Embryonic facial prominence (tissue), 1 donor: Measurements from ENCODE around the gene RND1.
"Not testable (repeated sequence)": the region's sequence is repeated elsewhere in the genome, so short reads cannot be mapped to it uniquely, and the experiment has no call there.

ENCODE experiments used
- DNase-seq: peaks from one replicate; pipeline ENCODE4 v3.0.0-alpha.2; 2016; ENCODE audit errors: extremely low spot score

The RND1 gene

GRCh38 chr12:48868451-48868850 is 2.8 kb upstream of the RND1 start:
- no peak for DNase-seq

GRCh38 chr12:48866052-48866711 is 512 bp upstream of the RND1 start:
- DNase-seq, result no peak

DNA sequence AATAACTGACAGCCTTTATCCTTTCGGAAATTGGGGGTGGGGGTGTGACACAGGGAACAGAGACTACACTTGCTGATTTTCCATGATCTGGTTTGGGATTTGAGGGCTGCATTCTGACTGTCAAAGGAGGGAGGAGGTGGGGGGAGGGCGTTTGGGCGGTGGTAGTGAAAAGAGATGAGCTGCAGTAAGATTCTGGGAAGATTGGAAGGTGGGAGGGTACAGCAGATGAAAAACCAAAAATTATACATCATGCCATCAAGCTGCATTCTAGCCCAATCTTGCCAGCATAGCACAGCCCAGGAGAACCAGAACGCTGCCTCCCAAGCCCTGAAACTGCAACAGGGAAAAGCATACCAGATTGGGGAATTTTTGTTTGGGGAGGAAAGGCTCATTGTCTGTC is 2.4 kb downstream of the RND1 start:
- DNase-seq, result no peak

GRCh38 chr12:48862760-48863159 is 2.9 kb downstream of the RND1 start:
- no peak for DNase-seq

GRCh38 chr12:48861111-48861510 is 4.6 kb downstream of the RND1 start:
- no peak for DNase-seq

- not testable (repeated sequence) for DNase-seq
Measured at GRCh38 chr12:48860236-48860635, 5.4 kb downstream of the RND1 start.

- no peak for DNase-seq
Measured at GRCh38 chr12:48859607-48860006, 6.1 kb downstream of the RND1 start.

GRCh38 chr12:48858043-48858442 is 7.6 kb downstream of the RND1 start:
- DNase-seq, result no peak

DNA sequence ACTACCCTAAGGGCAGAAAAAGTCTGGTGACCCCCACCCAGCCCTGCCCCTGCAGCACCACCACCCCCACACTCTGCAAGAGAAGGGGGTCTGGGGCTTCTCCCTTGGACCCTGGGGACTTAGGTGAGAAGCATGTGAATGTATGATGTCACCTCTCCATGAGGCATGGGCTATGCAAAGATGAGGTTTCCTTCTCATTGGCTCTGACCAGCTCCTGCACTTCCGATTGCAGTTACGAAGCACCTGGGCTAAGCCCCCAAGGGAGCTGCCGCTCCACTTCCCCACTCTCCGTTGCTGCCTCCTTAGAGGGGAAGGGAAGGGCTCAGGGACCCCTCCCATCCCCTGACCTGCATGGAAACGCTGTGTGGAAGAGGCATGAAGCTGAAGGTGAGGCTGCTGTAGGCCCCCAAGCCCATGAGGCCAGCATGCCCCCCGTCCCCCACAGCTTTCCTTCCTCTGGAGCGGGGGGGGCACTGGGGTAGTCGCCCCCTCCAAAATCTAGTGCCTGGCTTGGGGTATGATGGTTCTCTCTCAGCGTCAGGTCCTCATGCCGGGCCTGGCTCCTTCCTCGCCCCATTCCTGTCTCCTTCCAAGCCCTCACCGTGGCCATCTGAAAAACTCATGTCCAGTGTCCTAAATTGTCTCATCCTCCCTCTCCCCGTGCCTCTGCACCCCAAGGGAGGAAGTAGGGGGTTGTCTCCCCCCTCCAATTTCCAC is 8.2 kb downstream of the RND1 start:
- DNase-seq, result no peak

- DNase-seq, result no peak
Measured at GRCh38 chr12:48856379-48856778, 9.3 kb downstream of the RND1 start.

DNA sequence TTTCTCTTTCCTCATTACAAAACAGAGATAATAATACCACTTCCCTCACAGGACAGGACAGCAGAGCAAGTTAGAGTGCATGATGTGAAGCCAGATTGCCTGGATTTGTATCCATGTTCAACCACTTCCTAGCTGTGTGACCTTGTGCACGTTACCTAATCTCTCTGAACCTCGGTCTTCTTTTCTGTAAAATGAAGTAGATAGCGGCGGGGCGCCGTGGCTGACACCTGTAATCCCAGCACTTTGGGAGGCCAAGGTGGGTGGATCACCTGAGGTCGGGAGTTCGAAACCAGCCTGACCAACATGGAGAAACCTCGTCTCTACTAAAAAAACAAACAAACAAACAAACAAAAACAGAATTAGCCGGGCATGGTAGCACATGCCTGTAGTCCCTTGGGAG is 10.7 kb downstream of the RND1 start:
- not testable (repeated sequence) for DNase-seq

- no peak for DNase-seq
Measured at GRCh38 chr12:48854488-48854887, 11.2 kb downstream of the RND1 start.

DNA sequence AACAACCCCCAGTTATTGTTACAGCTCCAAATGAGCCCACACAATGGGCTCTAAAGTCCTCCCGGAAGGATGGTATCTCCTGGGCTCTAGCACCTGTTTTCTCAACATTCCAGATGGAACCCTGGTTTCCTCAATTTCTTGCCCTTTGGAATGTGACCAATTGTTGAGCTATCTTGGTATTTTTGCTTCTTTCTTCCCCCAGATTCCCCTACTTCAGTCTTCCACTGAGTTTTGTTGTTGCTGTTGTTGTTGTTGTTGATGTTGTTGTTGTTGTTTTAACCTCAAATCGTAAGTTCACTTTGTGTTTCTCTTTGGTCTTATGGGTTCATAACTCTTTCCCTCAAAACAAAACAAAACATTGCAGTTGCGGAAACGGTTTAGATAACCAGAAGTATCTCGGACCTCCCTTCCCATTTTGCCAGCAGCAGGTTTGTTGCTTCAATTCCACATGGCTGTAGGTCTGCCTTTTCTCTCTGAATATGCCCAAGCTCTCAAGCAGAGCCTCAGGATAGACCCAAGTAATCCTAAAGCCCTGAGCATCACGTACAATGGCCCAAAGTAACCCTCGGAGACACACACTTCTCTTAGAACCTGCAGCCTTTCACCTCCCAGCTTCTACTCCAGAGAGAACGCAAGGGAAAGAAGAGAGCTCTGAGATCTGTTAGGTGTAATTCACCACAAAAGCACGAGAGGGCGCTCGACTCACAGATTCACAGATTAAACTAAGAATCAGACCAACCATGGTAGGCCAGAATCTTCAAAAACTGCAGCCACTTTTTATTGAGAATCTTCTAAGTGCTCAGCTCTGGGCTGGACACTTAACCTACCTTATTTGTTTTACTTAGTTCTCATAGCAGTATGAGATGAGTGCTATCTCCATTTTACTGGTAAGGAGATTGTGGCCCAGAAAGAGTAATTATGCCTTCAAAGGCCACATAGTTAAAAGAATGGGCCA is 12.7 kb downstream of the RND1 start:
- DNase-seq, result peak; percentile 66

GRCh38 chr12:48851883-48852733 is 13.6 kb downstream of the RND1 start, which contains the start of gene DDX23:
Gene DDX23 (minus strand): TSS chr12:48852163. CDS start chr12:48845782, 6,381 bp downstream.
- DNase-seq, result peak; percentile 96

DNA sequence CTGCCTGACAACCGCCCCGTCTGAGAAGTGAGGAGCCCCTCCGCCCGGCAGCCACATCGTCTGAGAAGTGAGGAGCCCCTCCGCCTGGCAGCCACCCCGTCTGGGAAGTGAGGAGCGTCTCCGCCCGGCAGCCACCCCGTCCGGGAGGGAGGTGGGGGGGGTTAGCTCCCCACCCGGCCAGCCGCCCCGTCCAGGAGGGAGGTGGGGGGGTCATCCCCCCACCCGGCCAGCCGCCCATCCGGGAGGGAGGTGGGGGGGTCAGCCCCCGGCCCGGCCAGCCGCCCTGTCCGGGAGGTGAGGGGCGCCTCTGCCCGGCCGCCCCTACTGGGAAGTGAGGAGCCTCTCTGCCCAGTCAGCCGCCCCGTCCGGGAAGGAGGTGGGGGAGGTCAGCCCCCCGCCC is 23.6 kb downstream of the RND1 start:
- DNase-seq, result not testable (repeated sequence)

DNA sequence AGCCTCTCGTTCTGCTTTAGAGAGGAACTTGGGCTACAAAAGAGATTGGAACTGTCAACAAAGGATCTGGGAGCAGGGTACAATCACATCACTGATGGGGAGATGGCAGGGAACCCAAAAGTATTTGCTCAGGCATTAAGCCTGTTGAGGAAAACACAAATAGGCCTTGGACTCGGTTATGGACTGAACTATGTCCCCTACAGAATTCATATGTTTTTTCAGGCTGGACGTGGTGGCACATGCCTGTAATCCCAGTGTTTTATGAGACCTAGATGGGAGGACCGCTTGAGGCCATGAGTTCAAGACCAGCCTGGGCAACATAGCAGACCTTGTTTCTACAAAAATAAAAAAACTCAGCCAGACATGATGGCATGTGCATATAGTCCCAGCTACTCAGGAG is 27.6 kb downstream of the RND1 start:
- DNase-seq, result no peak

DNA sequence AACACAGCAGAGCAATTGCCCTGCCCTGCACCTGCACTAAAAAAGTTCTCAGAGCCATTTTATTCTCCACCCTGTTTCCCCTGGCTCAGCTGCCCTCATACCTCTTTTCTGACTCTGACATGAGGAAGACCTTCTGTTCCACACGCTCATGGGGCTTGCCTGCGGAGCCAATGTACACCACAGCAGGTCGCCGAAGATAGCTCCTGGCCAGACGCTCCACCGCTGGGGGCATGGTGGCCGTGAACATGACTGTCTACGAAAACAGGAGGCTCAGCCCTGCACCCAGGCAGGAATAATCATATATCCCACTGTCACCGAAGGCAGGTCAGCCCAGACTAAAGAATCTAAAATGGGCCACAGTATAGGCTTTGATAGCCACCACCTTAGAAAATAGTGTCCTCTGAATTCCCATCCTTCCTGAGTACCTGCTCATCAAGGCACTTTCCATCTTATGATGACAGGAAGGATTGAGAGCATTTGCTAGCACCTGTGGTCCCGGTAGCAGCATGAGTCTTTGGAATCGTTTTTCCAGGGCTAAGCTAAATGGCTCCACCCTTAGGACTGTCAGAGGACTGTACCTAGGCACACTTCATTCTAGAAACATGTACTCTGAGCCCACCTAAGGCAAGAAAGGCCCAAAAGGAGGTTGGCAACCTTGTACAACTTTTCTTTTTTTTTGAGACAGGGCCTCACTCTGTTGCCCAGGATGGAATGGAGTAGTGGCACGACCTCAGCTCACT is 33.2 kb downstream of the RND1 start:
- DNase-seq, result no peak

DNA sequence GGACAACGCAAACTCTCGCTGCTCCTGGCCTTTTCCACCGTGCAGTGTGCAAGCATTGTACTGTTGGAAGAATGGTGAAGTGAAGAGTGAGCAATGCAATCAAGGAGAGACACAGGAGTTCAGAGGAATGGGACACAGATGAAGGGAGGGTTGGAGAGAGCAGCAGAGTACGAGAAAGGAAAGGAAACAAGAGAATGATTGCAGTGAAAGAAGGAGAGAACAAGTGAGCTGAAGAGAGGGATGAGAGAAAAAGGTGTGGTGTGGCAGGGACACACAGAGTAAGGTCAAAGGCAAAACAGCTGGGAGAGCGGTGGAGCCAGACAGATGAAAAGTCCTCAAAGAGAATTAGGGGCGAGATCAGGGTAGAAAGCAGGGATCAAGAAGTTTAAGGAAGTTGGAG is 34.4 kb downstream of the RND1 start:
- DNase-seq, result no peak

DNA sequence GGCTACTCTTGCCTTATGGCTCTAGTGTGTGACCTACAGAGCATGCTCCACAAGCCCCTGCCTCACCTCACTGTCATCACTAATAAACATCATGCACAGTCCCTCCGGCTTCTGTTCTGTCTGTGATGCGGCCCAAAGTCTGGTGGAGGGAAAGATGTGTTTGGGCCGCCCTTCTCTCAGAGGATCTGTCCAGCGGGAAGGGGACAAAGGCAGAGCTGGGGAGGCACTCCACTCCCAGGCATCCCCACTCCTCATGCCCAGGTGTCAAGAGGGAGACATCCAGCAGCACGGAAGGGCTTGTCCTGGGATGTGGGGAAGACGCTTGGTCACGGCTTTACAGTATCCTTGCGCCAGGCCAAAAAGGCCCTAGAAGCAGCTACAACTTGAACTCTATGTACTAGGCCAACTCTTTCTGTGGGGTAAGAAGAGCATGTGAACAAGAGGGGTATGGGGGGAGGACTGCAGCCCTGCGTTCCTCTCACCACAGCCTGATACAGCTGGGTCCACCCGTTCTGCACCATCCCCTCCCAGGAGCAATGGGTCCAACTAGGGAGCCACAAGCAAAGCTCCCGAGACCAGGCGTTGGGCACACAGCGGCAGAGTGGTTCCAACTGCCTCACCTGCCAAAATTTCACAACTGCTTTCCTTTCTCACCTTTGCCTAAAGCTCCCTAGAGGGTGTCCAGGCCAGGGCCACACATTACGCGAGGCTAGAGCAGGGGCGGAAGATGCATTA is 36.7 kb downstream of the RND1 start:
- no peak for DNase-seq

DNA sequence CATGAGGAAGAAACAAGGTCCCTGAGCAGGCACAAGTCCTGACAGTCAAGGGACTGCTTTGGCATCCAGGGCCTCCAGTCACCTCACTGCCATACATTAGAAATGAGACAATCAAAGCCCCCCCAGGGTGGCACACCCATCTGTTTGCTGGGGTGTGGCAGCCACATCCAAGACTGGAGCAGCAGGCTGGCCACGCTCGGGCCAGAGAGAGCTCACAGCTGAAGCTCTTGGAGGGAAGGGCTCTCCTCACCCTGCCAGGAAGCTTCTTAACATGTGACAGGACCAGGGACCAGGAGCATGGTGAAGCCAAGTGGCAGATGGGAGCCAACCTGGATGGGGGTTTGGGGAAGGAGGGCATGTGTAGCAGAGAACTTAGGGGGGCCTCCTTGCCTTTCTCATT is 37.4 kb downstream of the RND1 start:
- DNase-seq, result no peak
